Astrocyte of the cerebellum (primary cell): Measurements from ENCODE around the gene DCXR.
A peak's percentile ranks its signal among the peaks of the same experiment; 100 is the strongest.

ENCODE experiments used
- DNase-seq: peaks from one replicate; pipeline ENCODE4 v3.0.0-alpha.2; 2011; ENCODE audit warnings: low read depth
- H3K4me3 ChIP-seq: 2 replicates; pipeline ENCODE4 v1.5.1; 2011; ENCODE audit warnings: mild to moderate bottlenecking, low read depth, low read length, moderate library complexity
- in situ Hi-C: cut with HindIII; loops from 2 replicates; pipeline ENCODE4 v1.10.0; 2017; ENCODE audit warnings: low sequenced_read_pairs
- TF ChIP-seq, protein P1 (sequence below): IDR thresholded peaks from 2 replicates; pipeline ENCODE4 v1.5.1; 2012; ENCODE audit warnings: low read length, low read depth, moderate library complexity, mild to moderate bottlenecking; ENCODE audit errors: missing control alignments

DCXR gene

DNA sequence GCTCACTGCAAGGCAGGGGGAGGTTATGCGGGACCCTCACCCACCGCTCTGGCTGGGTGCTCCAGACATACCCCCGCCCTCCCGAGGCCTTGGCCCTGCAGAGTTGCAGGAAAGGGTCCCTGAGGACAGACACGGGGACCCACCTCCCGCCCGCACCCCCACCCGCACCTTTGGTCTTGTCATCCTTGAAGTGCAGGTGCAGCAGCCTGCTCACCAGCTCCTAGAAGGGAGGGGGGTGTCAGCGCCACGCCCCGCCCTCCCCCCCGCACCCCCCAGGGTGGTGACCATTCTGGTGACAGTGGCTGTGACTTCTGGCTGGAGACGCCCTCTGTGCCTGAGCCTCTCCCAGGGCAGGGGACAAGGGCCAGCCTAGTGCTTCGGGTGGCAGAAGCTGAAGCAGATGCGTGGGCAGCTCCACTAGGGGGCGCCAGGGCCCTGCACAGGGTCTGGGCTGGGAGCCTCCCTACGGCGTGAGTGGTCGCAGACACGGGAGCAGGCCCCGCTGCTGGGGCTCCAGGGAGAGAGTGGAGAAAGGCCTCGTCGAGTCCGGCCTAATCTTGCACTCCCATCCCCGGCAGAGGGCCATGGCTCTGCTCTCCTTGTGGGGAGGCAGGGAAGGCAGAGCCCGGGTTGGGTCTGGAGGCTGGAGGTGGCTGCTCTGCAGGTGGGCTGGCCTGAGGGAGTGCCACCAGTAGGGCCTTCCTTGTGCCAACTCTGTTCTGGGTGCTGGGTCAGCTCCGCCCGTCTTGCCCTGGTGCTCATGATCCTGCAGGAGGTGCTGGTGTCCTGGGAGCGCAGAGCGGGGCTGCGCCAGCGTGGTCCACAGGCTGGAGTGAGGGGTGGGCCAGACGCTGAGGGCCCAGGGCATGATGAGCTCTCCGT lies 17.6 kb downstream of the DCXR start:
- no peak overlapping the region for H3K4me3 ChIP-seq
- in situ Hi-C loops = no loop called here
- DNase-seq = no peak
- TF ChIP-seq, protein P1, sequence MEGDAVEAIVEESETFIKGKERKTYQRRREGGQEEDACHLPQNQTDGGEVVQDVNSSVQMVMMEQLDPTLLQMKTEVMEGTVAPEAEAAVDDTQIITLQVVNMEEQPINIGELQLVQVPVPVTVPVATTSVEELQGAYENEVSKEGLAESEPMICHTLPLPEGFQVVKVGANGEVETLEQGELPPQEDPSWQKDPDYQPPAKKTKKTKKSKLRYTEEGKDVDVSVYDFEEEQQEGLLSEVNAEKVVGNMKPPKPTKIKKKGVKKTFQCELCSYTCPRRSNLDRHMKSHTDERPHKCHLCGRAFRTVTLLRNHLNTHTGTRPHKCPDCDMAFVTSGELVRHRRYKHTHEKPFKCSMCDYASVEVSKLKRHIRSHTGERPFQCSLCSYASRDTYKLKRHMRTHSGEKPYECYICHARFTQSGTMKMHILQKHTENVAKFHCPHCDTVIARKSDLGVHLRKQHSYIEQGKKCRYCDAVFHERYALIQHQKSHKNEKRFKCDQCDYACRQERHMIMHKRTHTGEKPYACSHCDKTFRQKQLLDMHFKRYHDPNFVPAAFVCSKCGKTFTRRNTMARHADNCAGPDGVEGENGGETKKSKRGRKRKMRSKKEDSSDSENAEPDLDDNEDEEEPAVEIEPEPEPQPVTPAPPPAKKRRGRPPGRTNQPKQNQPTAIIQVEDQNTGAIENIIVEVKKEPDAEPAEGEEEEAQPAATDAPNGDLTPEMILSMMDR = peak; percentile 73

GRCh38 chr17:82018989-82019689 lies 18.4 kb downstream of the DCXR start:
- TF ChIP-seq, protein P1 = no peak
- no peak for DNase-seq
- in situ Hi-C loops = no loop called here
- no peak overlapping the region for H3K4me3 ChIP-seq

DNA sequence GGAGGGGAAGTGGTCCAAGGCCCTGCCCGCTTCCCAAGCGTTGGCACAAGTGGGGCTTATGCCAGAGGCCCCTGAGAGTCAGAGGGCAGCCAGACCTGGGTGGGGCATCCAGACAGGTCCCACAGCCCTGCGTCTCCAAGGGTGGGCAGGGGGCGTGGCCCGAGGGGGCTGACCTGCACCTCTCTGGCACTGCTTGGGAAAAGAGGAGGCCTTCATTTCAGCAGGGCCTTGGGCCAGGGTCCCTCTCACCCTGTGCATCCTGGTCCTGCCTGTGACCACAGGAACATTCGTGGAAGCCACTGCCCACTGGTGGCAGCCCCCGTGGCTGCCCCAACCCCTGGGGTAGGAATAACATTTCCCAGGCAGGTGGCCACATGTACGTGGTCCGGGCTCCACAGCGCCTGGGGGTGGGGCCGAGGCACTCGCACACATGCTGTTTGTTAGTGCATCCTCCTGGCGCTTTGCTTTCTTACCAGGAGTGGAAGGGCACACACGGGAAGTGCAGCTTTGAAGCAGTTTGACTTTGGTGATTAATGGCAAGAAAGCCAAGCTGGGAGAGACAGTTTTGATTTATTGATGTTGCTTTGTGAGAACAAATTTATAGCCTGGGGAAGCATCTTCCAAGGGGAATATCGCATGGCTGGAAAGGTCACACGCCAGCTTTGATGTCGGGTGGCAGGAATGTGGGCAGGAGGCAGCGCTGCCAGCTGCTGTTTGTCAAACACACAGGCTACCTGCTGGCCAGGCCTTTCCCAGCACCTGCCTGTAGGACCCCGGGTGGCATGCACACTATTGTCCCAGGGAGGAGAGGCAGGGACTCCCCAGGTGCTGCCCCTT lies 19.1 kb downstream of the DCXR start:
- TF ChIP-seq, protein P1 = no peak
- no peak for DNase-seq
- in situ Hi-C loops = no loop called here
- no peak overlapping the region for H3K4me3 ChIP-seq

- in situ Hi-C loops = no loop called here
Measured at GRCh38 chr17:82017612-82018151, 19.8 kb downstream of the DCXR start.

GRCh38 chr17:82016875-82017459 lies 20.5 kb downstream of the DCXR start:
- no peak for DNase-seq
- no peak overlapping the region for H3K4me3 ChIP-seq
- TF ChIP-seq, protein P1 = no peak
- in situ Hi-C loops = no loop called here

More at GRCh38 chr17:82017612-82018151, 19.8 kb downstream of the DCXR start:
- TF ChIP-seq, protein P1 = no peak
- no peak overlapping the region for H3K4me3 ChIP-seq
- no peak for DNase-seq
